Astrocyte (in vitro differentiated cells and primary cell): ENCODE results near the gene GRIK1. TPM values are rescaled to one million over a fixed set of nuclear protein-coding genes. Genes with fewer than 3 reads are reported as not detected.

Experiments used
- DNase-seq: peaks from one replicate; pipeline ENCODE4 v3.0.0-alpha.2; 2010; ENCODE audit warnings: low read depth
- FAIRE-seq: peaks from 2 replicates; lab custom pipeline; 2011; peaks lifted over from hg19 to GRCh38; lab: Jason Lieb, UNC
- H2AFZ ChIP-seq: 2 replicates; pipeline ENCODE4 v1.6.0; 2012; ENCODE audit warnings: low read depth, low read length, inconsistent platforms
- H3K27ac ChIP-seq: 2 replicates; pipeline ENCODE4 v1.5.1; 2011; ENCODE audit warnings: low read depth, low read length, inconsistent platforms
- H3K27me3 ChIP-seq: 2 replicates; pipeline ENCODE4 v1.6.0; 2011; ENCODE audit warnings: low read length, inconsistent platforms; ENCODE audit not compliant: insufficient read depth
- H3K36me3 ChIP-seq: 2 replicates; pipeline ENCODE4 v1.5.1; 2011; ENCODE audit warnings: low read length, inconsistent platforms; ENCODE audit not compliant: insufficient read depth
- H3K4me1 ChIP-seq: 2 replicates; pipeline ENCODE4 v1.5.1; 2011; ENCODE audit warnings: low read length, inconsistent platforms; ENCODE audit not compliant: insufficient read depth
- H3K4me2 ChIP-seq: 2 replicates; pipeline ENCODE4 v1.6.0; 2012; ENCODE audit warnings: low read length, inconsistent platforms
- H3K4me3 ChIP-seq: 2 replicates; pipeline ENCODE4 v1.5.1; 2011; ENCODE audit warnings: low read depth, mild to moderate bottlenecking, low read length, inconsistent platforms; ENCODE audit not compliant: insufficient read depth
- H3K79me2 ChIP-seq: 2 replicates; pipeline ENCODE4 v1.6.0; 2012; ENCODE audit warnings: mild to moderate bottlenecking, low read length, inconsistent platforms; ENCODE audit not compliant: insufficient read depth
- H3K9ac ChIP-seq: 2 replicates; pipeline ENCODE4 v1.6.0; 2012; ENCODE audit warnings: mild to moderate bottlenecking, low read length, inconsistent platforms
- H3K9me3 ChIP-seq: 2 replicates; pipeline ENCODE4 v1.5.1; 2012; ENCODE audit warnings: low read depth, mild to moderate bottlenecking, low read length, inconsistent platforms; ENCODE audit not compliant: insufficient read depth
- H4K20me1 ChIP-seq: 2 replicates; pipeline ENCODE4 v1.6.0; 2012; ENCODE audit warnings: low read length, inconsistent platforms; ENCODE audit not compliant: insufficient read depth
- H3K27ac Mint-ChIP-seq: one replicate; pipeline ENCODE4 v1.8.0; 2021; ENCODE audit warnings: mild to moderate bottlenecking, mixed read lengths; ENCODE audit not compliant: unreplicated experiment
- H3K27me3 Mint-ChIP-seq: one replicate; pipeline ENCODE4 v1.8.0; 2021; ENCODE audit warnings: low read depth, mixed read lengths; ENCODE audit not compliant: unreplicated experiment
- H3K36me3 Mint-ChIP-seq: one replicate; pipeline ENCODE4 v1.8.0; 2021; ENCODE audit warnings: low read depth, mixed read lengths; ENCODE audit not compliant: unreplicated experiment
- H3K4me1 Mint-ChIP-seq: one replicate; pipeline ENCODE4 v1.8.0; 2021; ENCODE audit warnings: low read depth, mixed read lengths; ENCODE audit not compliant: unreplicated experiment
- H3K4me3 Mint-ChIP-seq: one replicate; pipeline ENCODE4 v1.8.0; 2021; ENCODE audit warnings: mild to moderate bottlenecking, moderate library complexity, mixed read lengths; ENCODE audit not compliant: unreplicated experiment
- H3K9me3 Mint-ChIP-seq: one replicate; pipeline ENCODE4 v1.8.0; 2021; ENCODE audit warnings: mild to moderate bottlenecking, mixed read lengths; ENCODE audit not compliant: unreplicated experiment
- CTCF ChIP-seq: IDR thresholded peaks from 2 replicates; pipeline ENCODE4 v1.5.1; 2011; ENCODE audit warnings: low read depth, mild to moderate bottlenecking, inconsistent platforms, low read length, moderate library complexity; ENCODE audit not compliant: insufficient read depth
- EZH2 ChIP-seq: IDR thresholded peaks from 2 replicates; pipeline ENCODE4 v1.6.1; 2012; ENCODE audit warnings: mild to moderate bottlenecking, low read length, inconsistent platforms; ENCODE audit not compliant: insufficient read depth
- total RNA-seq: library from RNA; stranded (reverse); gene quantifications from 2 replicates; pipeline ENCODE4 v1.2.1, GENCODE V29; 2021

GRIK1 gene
- total RNA-seq, 1 donor from 2014 or later, result not detected

GRCh38 chr21:29582855-29583254, 356.9 kb downstream of the GRIK1 start:
- no peak overlapping the region for H3K4me2 ChIP-seq
- TF ChIP-seq EZH2 (no peak), CTCF (no peak)

GRCh38 chr21:29581393-29581792, 358.4 kb downstream of the GRIK1 start:
- H3K4me2 ChIP-seq, result no peak overlapping the region
- no peaks in the 10 kb centered on the region for H3K9me3 ChIP-seq
- no peak for FAIRE-seq
- DNase-seq, result no peak
- TF ChIP-seq CTCF (no peak), EZH2 (no peak)
- no peak overlapping the region for H3K27ac ChIP-seq
- Mint-ChIP-seq H3K4me1 (no peaks in the 10 kb centered on the region), H3K9me3 (no peaks in the 10 kb centered on the region), H3K36me3 (no peaks in the 10 kb centered on the region), H3K27ac (no peak overlapping the region), H3K27me3 (no peaks in the 10 kb centered on the region), H3K4me3 (no peak overlapping the region)
- H2AFZ ChIP-seq, result no peak overlapping the region
- no peaks in the 10 kb centered on the region for H3K79me2 ChIP-seq
- no peaks in the 10 kb centered on the region for H3K4me1 ChIP-seq
- no peaks in the 10 kb centered on the region for H3K27me3 ChIP-seq
- no peak overlapping the region for H3K9ac ChIP-seq
- H3K4me3 ChIP-seq, result no peak overlapping the region
- H3K36me3 ChIP-seq, result no peaks in the 10 kb centered on the region
- H4K20me1 ChIP-seq, result no peaks in the 10 kb centered on the region

More at GRCh38 chr21:29582855-29583254, 356.9 kb downstream of the GRIK1 start:
- no peak overlapping the region for H3K4me3 ChIP-seq
- H3K27me3 ChIP-seq, result no peaks in the 10 kb centered on the region
- H3K36me3 ChIP-seq, result no peaks in the 10 kb centered on the region
- Mint-ChIP-seq H3K9me3 (no peaks in the 10 kb centered on the region), H3K4me1 (no peaks in the 10 kb centered on the region), H3K36me3 (no peaks in the 10 kb centered on the region), H3K4me3 (no peak overlapping the region), H3K27me3 (no peaks in the 10 kb centered on the region), H3K27ac (no peak overlapping the region)
- no peak for FAIRE-seq
- H3K4me1 ChIP-seq, result no peaks in the 10 kb centered on the region
- H2AFZ ChIP-seq, result no peak overlapping the region
- H3K79me2 ChIP-seq, result no peaks in the 10 kb centered on the region
- DNase-seq, result no peak
- no peaks in the 10 kb centered on the region for H3K9me3 ChIP-seq
- no peak overlapping the region for H3K27ac ChIP-seq
- H4K20me1 ChIP-seq, result no peaks in the 10 kb centered on the region
- no peak overlapping the region for H3K9ac ChIP-seq

GRCh38 chr21:29580732-29581285, 359.0 kb downstream of the GRIK1 start:
- no peaks in the 10 kb centered on the region for H3K4me1 Mint-ChIP-seq
- Histone ChIP-seq H2AFZ (no peak overlapping the region), H3K4me1 (no peaks in the 10 kb centered on the region), H3K9ac (no peak overlapping the region), H3K27ac (no peak overlapping the region), H3K27me3 (no peaks in the 10 kb centered on the region), H3K9me3 (no peaks in the 10 kb centered on the region), H4K20me1 (no peaks in the 10 kb centered on the region), H3K4me3 (no peak overlapping the region), H3K36me3 (no peaks in the 10 kb centered on the region), H3K4me2 (no peak overlapping the region), H3K79me2 (no peaks in the 10 kb centered on the region)
- H3K27me3 Mint-ChIP-seq, result no peaks in the 10 kb centered on the region
- H3K4me3 Mint-ChIP-seq, result no peak overlapping the region
- H3K36me3 Mint-ChIP-seq, result no peaks in the 10 kb centered on the region
- no peaks in the 10 kb centered on the region for H3K9me3 Mint-ChIP-seq
- no peak for FAIRE-seq
- TF ChIP-seq EZH2, result no peak
- no peak for TF ChIP-seq CTCF
- DNase-seq, result no peak
- no peak overlapping the region for H3K27ac Mint-ChIP-seq
